Sigmoid colon (tissue), 4 donors: ENCODE results near the gene ANO3.

Experiments
- EP300 ChIP-seq, 4 donors: sonication (generic); formaldehyde crosslinking; IDR thresholded peaks; one replicate each; pipeline ENCODE4 v1.6.1; 2017; ENCODE audit warnings: antibody characterized with exemption in 4 of 4
- POLR2A ChIP-seq, 2 donors: fragments of 450-650 bp; IDR thresholded peaks; one replicate each; pipeline ENCODE4 v1.6.1; 2016; ENCODE audit warnings: antibody characterized with exemption in 2 of 2, mild to moderate bottlenecking in 2 of 2, moderate library complexity in 2 of 2
- POLR2AphosphoS5 ChIP-seq, 4 donors: sonication (generic); formaldehyde crosslinking; IDR thresholded peaks; one replicate each; pipeline ENCODE4 v1.6.1; 2017; ENCODE audit warnings: antibody characterized with exemption in 4 of 4
- TF ChIP-seq, protein P1 (sequence below), 4 experiments: fragments of 450-650 bp in 3 of 4; fragments of 200-600 bp in 1 of 4; IDR thresholded peaks; one replicate each; pipeline ENCODE4 v1.5.1; 2016 to 2019; ENCODE audit warnings: antibody characterized with exemption in 4 of 4, mild to moderate bottlenecking in 3 of 4, moderate library complexity in 2 of 4

DNA sequence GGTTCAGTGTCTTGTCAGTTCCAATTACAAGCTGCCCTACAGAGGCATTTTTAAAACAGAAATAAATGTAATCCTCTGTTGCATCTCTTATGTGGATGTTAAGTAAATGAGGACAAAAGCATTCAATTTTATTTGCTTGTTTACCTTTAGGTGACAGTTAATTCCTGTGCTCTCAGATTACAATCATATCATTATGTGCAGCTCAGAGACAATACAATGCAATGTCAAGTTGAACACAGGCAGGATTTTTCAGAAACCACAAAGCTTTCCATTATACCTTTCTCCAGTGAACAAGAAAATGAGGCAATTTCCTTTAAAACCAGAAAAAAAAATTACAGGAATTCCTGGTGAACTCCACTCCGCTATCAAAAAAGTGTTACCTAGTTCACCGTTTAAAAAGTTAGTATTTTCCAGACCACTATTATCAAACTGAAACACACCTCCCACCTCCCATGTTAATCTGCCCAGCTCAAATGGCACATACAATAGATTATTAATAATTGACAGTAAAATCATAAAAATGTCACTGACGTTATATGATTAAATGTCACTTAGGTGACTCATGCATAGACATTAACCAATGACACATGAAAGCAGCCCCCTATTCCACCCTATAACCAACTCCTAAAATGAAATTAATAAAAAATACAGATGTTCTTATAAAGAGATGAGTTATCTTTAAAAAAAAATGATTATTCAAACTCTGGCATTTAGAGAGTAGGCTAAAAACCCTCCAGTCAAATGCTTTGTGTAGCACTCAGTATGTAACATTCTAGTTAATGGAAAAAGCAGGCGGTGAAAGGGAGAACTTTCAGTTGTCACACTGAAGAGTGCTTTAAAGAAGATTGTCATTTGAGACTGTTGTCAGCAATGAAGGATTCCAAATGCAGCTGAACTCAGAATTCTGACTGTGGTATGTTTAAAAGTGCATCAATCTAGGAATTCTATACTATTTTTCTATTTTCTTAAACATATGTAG lies 141.6 kb downstream of the ANO3 start:
- TF ChIP-seq POLR2A (IDR thresholded peaks at IDR 0.05) (no peak), POLR2AphosphoS5 (IDR thresholded peaks at IDR 0.05) (no peak), EP300 (IDR thresholded peaks at IDR 0.05) (no peak)
- TF ChIP-seq, protein P1, sequence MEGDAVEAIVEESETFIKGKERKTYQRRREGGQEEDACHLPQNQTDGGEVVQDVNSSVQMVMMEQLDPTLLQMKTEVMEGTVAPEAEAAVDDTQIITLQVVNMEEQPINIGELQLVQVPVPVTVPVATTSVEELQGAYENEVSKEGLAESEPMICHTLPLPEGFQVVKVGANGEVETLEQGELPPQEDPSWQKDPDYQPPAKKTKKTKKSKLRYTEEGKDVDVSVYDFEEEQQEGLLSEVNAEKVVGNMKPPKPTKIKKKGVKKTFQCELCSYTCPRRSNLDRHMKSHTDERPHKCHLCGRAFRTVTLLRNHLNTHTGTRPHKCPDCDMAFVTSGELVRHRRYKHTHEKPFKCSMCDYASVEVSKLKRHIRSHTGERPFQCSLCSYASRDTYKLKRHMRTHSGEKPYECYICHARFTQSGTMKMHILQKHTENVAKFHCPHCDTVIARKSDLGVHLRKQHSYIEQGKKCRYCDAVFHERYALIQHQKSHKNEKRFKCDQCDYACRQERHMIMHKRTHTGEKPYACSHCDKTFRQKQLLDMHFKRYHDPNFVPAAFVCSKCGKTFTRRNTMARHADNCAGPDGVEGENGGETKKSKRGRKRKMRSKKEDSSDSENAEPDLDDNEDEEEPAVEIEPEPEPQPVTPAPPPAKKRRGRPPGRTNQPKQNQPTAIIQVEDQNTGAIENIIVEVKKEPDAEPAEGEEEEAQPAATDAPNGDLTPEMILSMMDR (IDR thresholded peaks at IDR 0.05): no peak
